Nephron (organoid): ENCODE data around the gene INTS1.

ENCODE experiments used
- H3K27ac Mint-ChIP-seq, 3 experiments: 2 replicates each; pipeline ENCODE4 v1.8.0; 2020; ENCODE audit warnings: mixed read lengths in 3 of 3, mild to moderate bottlenecking in 2 of 3, moderate library complexity in 1 of 3
- H3K27me3 Mint-ChIP-seq: 2 replicates; pipeline ENCODE4 v1.8.0; 2021; ENCODE audit warnings: low read depth, mild to moderate bottlenecking, moderate library complexity, mixed read lengths
- H3K36me3 Mint-ChIP-seq: 2 replicates; pipeline ENCODE4 v1.8.0; 2020; ENCODE audit warnings: low read depth, mixed read lengths
- H3K4me1 Mint-ChIP-seq: 2 replicates; pipeline ENCODE4 v1.8.0; 2020; ENCODE audit warnings: mixed read lengths
- H3K4me3 Mint-ChIP-seq, 3 experiments: 2 replicates each; pipeline ENCODE4 v1.8.0; 2020; ENCODE audit warnings: mild to moderate bottlenecking in 3 of 3, mixed read lengths in 3 of 3, moderate library complexity in 2 of 3
- H3K9me3 Mint-ChIP-seq: 2 replicates; pipeline ENCODE4 v1.8.0; 2020; ENCODE audit warnings: mixed read lengths
- CTCF ChIP-seq, 3 experiments: fragments of 200-600 bp; sonication (generic); IDR thresholded peaks; one replicate each; pipeline ENCODE4 v1.5.0; 2021; ENCODE audit warnings: antibody characterized with exemption in 3 of 3; ENCODE audit not compliant: unreplicated experiment in 3 of 3

Gene INTS1

GRCh38 chr7:1455241-1455939, 48.8 kb downstream of the INTS1 start:
- Mint-ChIP-seq H3K4me3 (no peak overlapping the region), H3K27me3 (peaks cover 11% of the 10 kb centered on the region), H3K27ac (no peak overlapping the region), H3K36me3 (no peaks in the 10 kb centered on the region), H3K9me3 (no peaks in the 10 kb centered on the region), H3K4me1 (peaks cover 12% of the 10 kb centered on the region)
- TF ChIP-seq CTCF (IDR thresholded peaks at IDR 0.05; ENCODE audit: unreplicated experiment in 3 of 3): no peak

GRCh38 chr7:1454542-1454941, 49.6 kb downstream of the INTS1 start:
- no peak overlapping the region for H3K27ac Mint-ChIP-seq
- TF ChIP-seq CTCF (IDR thresholded peaks at IDR 0.05; ENCODE audit: unreplicated experiment in 3 of 3): no peak
- H3K4me1 Mint-ChIP-seq: peaks cover 12% of the 10 kb centered on the region
- no peaks in the 10 kb centered on the region for H3K36me3 Mint-ChIP-seq
- no peak overlapping the region for H3K4me3 Mint-ChIP-seq
- H3K27me3 Mint-ChIP-seq: peaks cover 4% of the 10 kb centered on the region
- H3K9me3 Mint-ChIP-seq: no peaks in the 10 kb centered on the region

GRCh38 chr7:1452205-1452604, 52.0 kb downstream of the INTS1 start:
- no peak overlapping the region for H3K27ac Mint-ChIP-seq
- peaks cover 5% of the 10 kb centered on the region for H3K4me1 Mint-ChIP-seq
- H3K4me3 Mint-ChIP-seq: peak overlapping the region in 1 of 3 experiments; percentile 54
- no peak for TF ChIP-seq CTCF (IDR thresholded peaks at IDR 0.05; ENCODE audit: unreplicated experiment in 3 of 3)
- H3K36me3 Mint-ChIP-seq: no peaks in the 10 kb centered on the region
- no peaks in the 10 kb centered on the region for H3K9me3 Mint-ChIP-seq
- peaks cover 4% of the 10 kb centered on the region for H3K27me3 Mint-ChIP-seq

- Mint-ChIP-seq H3K9me3 (no peaks in the 10 kb centered on the region), H3K36me3 (no peaks in the 10 kb centered on the region), H3K27me3 (peaks cover 4% of the 10 kb centered on the region), H3K4me3 (no peak overlapping the region), H3K4me1 (no peaks in the 10 kb centered on the region), H3K27ac (no peak overlapping the region)
- no peak for TF ChIP-seq CTCF (IDR thresholded peaks at IDR 0.05; ENCODE audit: unreplicated experiment in 3 of 3)
These were observed 53.2 kb downstream of the INTS1 start for GRCh38 chr7:1450987-1451386.

GRCh38 chr7:1450431-1450830, 53.8 kb downstream of the INTS1 start:
- Mint-ChIP-seq H3K27ac (no peak overlapping the region), H3K27me3 (peaks cover 4% of the 10 kb centered on the region), H3K9me3 (no peaks in the 10 kb centered on the region), H3K36me3 (no peaks in the 10 kb centered on the region), H3K4me1 (no peaks in the 10 kb centered on the region), H3K4me3 (no peak overlapping the region)
- no peak for TF ChIP-seq CTCF (IDR thresholded peaks at IDR 0.05; ENCODE audit: unreplicated experiment in 3 of 3)

- Mint-ChIP-seq H3K4me3 (no peak overlapping the region), H3K27me3 (peaks cover 4% of the 10 kb centered on the region), H3K9me3 (no peaks in the 10 kb centered on the region)
These were observed 54.2 kb downstream of the INTS1 start for GRCh38 chr7:1449951-1450350.

More at GRCh38 chr7:1449951-1450350, 54.2 kb downstream of the INTS1 start:
- Mint-ChIP-seq H3K36me3 (no peaks in the 10 kb centered on the region), H3K27ac (no peak overlapping the region), H3K4me1 (no peaks in the 10 kb centered on the region)
- no peak for TF ChIP-seq CTCF (IDR thresholded peaks at IDR 0.05; ENCODE audit: unreplicated experiment in 3 of 3)
